NCI-H748 (cell line): Measurements from ENCODE around the gene MXRA8.
"Not testable (repeated sequence)": the region's sequence is repeated elsewhere in the genome, so short reads cannot be mapped to it uniquely, and the experiment has no call there.

ENCODE experiments used
- DNase-seq: peaks from one replicate; lab custom pipeline; 2025; ENCODE audit not compliant: unreplicated experiment; lab: John Stamatoyannopoulos, UW

The MXRA8 gene

GRCh38 chr1:1370094-1370493, 11.7 kb upstream of the MXRA8 start:
- not testable (repeated sequence) for DNase-seq

GRCh38 chr1:1367315-1367714, 9.0 kb upstream of the MXRA8 start:
- DNase-seq = no peak

GRCh38 chr1:1366699-1367066, 8.3 kb upstream of the MXRA8 start:
- no peak for DNase-seq

- no peak for DNase-seq
These were observed 7.7 kb upstream of the MXRA8 start for GRCh38 chr1:1365875-1366698.

GRCh38 chr1:1364266-1364665, 5.9 kb upstream of the MXRA8 start:
- DNase-seq = no peak

- DNase-seq = no peak
These were observed 3.6 kb upstream of the MXRA8 start for GRCh38 chr1:1361982-1362423.

- DNase-seq = no peak
These were observed 3.1 kb upstream of the MXRA8 start for GRCh38 chr1:1361233-1361981.

GRCh38 chr1:1360506-1361169, 2.3 kb upstream of the MXRA8 start:
- DNase-seq = no peak

GRCh38 chr1:1359664-1360468, 1.5 kb upstream of the MXRA8 start:
- DNase-seq = no peak

GRCh38 chr1:1359308-1359663, 931 bp upstream of the MXRA8 start:
- DNase-seq = no peak

GRCh38 chr1:1357871-1358432, 403 bp downstream of the MXRA8 start:
- no peak for DNase-seq

GRCh38 chr1:1356796-1357401, 1.5 kb downstream of the MXRA8 start:
- no peak for DNase-seq

- DNase-seq = no peak
These were observed 2.1 kb downstream of the MXRA8 start for GRCh38 chr1:1356166-1356795.

GRCh38 chr1:1355416-1355815, 2.9 kb downstream of the MXRA8 start:
- DNase-seq = peak; percentile 56

- peak; percentile 12 for DNase-seq
These were observed 3.8 kb downstream of the MXRA8 start for GRCh38 chr1:1354271-1355247.

GRCh38 chr1:1353389-1354151, 4.8 kb downstream of the MXRA8 start:
- DNase-seq = no peak

- no peak for DNase-seq
These were observed 5.5 kb downstream of the MXRA8 start for GRCh38 chr1:1352786-1353388.
